Cardiac fibroblast (primary cell): ENCODE measurements around the gene PXN.

Experiments
- DNase-seq, 2 donors: peaks; one replicate each; pipeline versions ENCODE4 v3.0.0 to v3.0.0-alpha.2; 2010; ENCODE audit warnings: low read depth in 2 of 2
- H3K4me3 ChIP-seq, 2 donors: replicated peaks in 1 of 2; 1 replicate in 1 of 2; 2 replicates in 1 of 2; pipeline ENCODE4 v1.5.1; 2011; ENCODE audit warnings: low read depth in 2 of 2, low read length in 2 of 2, mild to moderate bottlenecking in 2 of 2, moderate library complexity in 1 of 2
- CTCF ChIP-seq: IDR thresholded peaks from one replicate; pipeline ENCODE4 v1.5.1; 2011; ENCODE audit warnings: low read depth, mild to moderate bottlenecking, low read length, inconsistent platforms

Gene PXN

GRCh38 chr12:120227233-120228040, 38.1 kb downstream of the PXN start:
- no peak for DNase-seq
- TF ChIP-seq CTCF, result no peak
- no peak overlapping the region for H3K4me3 ChIP-seq

GRCh38 chr12:120225852-120226640, 39.5 kb downstream of the PXN start:
- no peak for TF ChIP-seq CTCF
- no peak overlapping the region for H3K4me3 ChIP-seq
- DNase-seq, result peak in 1 of 2 donors; percentile 44

GRCh38 chr12:120225200-120225558, 40.4 kb downstream of the PXN start:
- DNase-seq, result no peak
- no peak for TF ChIP-seq CTCF
- no peak overlapping the region for H3K4me3 ChIP-seq

GRCh38 chr12:120224304-120225199, 41.0 kb downstream of the PXN start:
- no peak for TF ChIP-seq CTCF
- H3K4me3 ChIP-seq, result no peak overlapping the region
- peak in 1 of 2 donors; percentile 31 for DNase-seq

GRCh38 chr12:120223458-120224303, 41.8 kb downstream of the PXN start:
- TF ChIP-seq CTCF, result no peak
- no peak for DNase-seq
- H3K4me3 ChIP-seq, result no peak overlapping the region
